HG03342 (cell line): ENCODE results near the gene CCDC61.

Experiments used
- ATAC-seq: cut with Tn5 transposase; IDR thresholded peaks from one replicate; pipeline ENCODE4 v1.9.1; 2021; ENCODE audit warnings: mild to moderate bottlenecking, moderate library complexity; ENCODE audit not compliant: unreplicated experiment

CCDC61 gene

DNA sequence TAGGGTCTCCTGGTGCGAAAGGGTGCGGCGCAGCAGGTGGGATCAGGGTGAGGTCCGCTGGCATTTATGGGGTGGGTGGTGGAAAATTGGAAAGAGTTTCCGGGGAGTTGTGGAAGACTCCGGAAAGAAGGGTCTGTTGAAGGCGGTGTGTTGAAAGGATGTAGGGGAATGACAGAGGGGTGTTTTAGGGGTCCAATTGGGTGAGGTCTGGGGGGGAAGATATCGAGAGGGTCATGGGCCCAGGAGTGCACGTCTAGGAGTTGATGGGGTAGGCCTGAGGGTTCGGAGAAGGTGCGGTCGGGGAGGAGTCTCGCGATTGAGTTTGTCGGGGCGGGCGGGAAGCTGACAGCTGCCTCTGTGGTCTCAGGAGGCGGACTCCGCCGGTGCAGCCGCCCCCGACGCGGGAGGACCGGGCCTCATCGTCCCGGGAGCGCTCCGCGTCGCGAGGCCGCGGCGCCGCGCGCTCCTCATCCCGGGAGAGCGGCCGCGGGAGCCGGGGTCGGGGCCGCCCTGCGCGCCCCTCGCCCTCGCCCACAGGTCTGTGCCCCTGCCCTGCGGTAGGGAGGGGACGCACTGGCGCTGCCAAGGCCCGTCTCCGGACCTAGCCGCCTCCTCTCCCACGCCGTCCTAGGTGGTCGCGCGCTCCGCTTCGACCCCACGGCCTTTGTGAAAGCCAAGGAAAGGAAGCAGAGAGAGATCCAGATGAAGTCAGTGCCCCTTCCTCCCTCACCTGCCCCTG is 20.6 kb downstream of the CCDC61 start:
- no peak for ATAC-seq

DNA sequence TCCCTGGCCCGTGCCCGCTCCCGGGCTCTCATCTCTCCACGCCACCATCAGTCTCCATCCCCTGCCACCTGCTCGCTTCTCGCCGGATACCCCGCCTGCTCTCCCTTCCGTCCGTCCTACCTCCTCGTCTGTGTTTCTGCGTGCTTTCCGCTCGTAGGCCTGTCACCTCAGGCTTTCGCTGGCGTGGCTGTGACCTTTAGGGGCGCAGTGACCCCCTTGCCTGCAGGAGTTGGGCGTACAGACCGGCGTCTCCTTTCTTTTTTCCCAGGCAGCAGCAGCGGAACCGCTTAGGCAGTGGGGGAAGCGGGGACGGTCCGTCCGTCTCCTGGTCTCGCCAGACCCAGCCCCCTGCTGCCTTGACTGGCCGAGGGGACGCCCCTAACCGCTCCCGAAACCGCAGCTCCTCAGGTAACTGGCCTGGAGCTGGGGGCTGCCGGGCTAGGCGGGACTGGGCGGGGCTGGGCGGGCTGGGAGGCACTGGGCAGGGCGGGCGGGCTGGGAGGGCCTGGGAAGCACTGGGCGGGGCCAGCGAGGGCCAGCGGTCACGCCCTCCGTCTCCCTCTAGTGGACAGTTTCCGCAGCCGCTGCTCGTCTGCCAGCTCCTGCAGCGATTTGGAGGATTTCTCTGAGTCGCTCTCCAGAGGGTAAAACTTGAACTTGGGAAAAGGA is 21.3 kb downstream of the CCDC61 start:
- no peak for ATAC-seq

DNA sequence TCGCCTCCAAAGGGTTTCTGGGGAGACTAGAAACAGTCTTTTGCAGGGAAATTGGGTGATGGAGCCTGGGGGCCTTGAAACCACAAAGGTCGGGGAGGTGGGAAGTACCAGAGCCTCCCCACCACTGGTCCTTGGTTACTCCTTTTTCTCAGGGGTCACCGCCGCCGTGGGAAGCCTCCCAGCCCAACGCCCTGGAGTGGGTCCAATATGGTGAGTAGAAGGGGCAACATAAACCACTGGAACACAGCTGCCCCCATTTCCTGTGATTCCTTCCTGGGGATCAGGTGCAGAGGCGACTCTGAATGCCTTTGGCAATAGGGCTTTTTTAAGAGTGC is 21.8 kb downstream of the CCDC61 start:
- no peak for ATAC-seq

DNA sequence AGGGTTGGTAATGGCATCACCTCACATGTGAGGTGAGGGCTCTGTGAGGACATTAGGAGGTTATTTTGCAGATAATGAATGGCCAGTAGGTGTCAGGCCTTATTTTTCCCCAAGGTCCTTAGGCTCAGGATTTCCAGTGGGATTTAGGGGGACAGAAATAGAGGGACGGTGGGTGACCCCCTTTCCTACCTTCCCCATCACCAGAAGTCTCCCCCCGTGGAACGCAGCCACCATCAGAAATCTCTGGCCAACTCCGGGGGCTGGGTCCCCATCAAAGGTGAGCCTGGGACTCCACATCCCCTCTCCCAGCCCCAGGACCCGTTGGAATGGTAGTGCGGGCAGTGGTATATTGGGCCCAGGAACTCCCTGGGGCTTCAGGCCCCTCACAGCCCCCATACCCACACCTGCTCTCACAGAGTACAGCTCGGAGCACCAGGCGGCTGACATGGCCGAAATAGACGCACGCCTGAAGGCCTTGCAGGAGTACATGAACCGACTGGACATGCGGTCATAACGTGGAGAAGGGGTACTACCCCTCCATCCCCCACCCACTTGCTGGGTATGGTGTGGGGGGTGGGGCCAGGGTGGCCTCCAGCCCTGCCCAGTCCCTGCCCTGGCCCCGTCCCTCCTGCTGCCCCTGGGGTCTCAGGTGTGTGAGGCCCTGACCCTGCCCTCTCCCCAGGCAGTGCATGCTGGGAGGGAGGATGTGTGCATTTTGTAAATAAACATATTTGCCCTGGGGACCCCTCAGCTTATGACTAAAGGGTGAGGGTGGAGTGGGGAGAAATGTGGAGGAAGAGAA is 22.8 kb downstream of the CCDC61 start:
- no peak for ATAC-seq

DNA sequence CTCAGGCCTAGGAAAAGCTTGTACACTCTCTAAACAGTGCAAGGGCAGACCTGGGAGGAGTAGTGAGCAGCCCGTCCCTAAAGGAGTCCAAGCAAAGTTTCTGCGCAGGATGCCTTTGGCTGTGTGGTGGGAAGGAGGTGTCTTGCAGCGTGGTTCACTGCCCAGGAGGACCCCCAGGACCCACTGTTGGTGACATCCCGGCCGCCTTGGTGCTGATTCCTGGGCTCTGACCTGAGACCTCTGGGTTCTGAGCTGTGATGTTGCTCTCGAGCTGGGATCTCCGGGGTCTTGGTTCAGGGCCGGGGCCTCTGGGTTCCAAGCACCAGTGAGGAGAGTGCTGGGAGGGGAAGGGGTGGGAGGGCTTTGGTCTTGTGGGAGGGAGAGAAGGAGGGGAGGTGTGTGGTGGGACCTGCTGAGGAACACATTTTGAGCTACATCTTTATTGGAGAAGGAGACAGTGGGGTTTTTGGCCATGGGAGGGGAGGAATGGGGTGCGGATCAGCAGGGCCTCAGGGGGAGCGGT is 23.5 kb downstream of the CCDC61 start:
- ATAC-seq = no peak

DNA sequence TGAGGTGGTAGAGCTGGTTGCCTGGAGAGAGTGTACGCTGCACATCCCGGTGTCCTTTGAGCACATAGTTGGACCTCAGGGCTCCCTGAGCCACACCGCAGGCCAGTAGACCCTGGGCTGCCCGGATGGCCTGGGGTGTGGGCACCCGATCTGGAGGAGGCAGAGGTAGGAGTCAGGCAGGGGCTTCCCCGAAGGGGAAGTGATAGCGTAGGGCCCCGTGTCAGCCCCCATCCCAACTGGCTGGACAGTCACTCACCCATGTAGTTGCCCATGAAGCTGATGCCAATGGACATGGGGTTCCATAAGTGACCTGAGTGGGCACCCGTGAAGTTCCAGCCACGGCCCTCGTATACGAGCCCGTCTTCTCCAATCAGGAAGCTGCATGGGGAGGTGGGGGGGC is 24.0 kb downstream of the CCDC61 start:
- no peak for ATAC-seq

DNA sequence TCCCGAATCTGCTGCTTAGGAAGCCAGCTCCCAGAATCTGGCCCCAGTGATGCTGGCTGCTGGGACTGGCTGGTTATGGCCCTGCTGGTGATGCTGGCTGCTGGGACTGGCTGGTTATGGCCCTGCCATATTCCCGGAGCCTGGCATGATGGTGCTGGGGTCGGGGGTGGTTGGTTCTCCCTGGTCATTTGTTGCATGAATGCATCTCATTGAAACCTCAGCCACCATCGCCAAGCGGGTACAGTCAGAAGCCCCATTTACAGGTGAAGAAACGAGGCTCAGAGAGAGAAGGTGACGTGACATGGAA is 25.5 kb downstream of the CCDC61 start:
- no peak for ATAC-seq

DNA sequence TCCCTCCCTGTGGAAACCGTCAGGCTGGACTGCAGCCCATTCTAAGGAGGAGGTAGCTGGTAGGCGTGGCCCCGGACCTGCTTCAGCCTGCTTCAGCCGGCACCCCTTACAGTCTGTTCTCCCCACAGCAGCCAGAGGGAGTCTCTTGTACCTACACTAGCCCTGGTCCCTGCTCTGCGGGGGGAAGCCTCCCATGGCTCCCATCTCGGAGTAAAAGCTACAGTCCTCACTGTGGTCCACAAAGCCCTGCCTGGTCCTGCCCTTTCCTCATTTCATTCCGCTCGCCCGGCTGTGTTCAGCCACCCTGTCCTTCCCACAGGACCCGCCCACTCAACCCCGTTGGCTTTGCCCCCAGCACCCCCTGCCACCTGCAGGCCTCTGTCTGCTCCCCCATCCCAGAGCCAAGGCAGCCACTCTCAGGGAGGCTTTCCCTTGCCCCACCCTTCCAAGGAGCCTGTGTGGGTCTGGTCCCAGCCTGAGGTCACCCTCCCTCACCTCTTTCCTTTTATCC is 26.3 kb downstream of the CCDC61 start:
- no peak for ATAC-seq

DNA sequence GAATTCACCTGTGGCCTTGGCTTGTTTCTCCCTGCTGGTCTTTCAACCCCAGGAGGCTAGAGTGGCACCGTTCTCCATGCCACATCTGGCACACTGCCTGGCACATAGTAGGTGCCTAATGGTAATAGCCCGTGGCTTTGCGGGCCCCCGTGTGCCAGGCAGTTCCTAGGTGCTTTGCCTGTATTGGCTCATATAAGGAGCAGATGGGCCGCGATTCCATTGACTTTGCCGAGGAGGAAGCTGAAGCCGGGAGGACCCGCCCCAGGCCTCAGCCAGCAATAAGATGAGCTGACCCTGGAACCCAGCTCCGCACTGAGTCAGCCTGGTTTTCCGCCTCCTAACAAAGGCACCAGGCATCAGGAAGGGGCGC is 26.8 kb downstream of the CCDC61 start:
- no peak for ATAC-seq

DNA sequence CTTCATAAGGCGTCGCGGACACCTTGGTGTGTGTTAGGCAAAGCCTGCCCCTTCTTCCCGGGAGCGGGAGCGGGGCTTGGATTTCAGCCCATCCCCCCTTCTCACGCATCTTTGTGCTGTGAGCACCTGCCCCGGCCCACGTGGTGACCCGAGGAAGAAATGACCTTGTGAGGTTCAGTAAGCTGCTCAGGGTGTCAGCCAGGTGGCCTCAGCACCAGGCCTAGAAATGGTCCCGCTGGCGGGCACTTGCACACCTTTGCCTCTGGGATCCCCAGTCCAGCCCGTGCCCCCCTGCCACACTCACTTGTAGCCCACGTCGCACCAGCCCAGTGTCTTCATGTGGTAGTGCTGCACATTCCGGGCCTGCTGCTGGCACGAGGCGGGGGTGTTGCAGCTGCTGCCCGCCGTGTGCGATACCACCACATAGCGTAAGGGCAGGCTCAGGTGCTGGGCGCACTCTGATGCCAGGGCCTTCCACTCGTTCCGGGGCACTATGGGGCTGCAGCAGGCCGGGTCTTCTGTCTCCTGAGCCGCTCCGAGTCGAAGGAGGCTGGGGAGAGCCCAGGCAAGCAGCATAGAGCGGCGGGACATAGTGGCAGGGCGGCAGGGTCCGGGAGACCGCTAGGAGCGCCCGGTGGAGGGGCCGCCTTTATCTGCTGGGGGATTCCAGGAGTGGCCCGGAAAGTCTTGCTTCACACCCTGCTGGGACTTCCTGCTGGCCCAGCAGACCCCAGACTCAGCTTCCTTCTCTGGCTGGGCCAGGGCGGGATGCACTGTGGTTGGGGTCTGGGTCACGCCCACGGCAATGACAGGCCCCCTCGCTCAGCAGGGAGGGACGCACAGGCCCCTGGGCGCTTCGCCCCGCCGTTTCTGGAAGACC is 27.4 kb downstream of the CCDC61 start, which contains the start of gene PGLYRP1:
Gene PGLYRP1, minus strand, starts transcription at position 623 of the 880 bp plus-strand sequence. Its CDS starts 32 bp downstream, at position 591.
- no peak for ATAC-seq

DNA sequence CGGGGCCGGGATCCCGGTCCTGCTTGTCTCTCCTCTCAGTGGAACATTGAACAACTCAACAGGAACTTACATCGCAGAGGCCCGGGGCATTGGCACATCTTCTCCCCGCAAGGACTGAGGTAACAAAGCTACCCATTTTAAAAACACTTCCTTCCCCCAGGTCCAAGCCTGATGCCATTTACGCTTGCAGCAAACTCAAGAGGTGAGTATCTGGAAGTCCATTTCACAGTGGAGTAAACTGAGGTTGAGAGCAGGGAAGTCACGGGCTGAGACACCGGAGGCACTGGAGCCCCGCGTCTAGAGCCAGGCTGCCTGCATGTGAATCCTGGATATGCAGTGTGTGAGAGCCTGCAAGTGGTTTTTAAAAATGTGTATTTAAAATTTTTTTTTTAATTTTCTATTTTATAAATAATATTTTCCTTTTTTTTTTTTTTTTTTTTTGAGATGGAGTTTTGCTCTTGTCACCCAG is 28.1 kb downstream of the CCDC61 start:
- no peak for ATAC-seq

DNA sequence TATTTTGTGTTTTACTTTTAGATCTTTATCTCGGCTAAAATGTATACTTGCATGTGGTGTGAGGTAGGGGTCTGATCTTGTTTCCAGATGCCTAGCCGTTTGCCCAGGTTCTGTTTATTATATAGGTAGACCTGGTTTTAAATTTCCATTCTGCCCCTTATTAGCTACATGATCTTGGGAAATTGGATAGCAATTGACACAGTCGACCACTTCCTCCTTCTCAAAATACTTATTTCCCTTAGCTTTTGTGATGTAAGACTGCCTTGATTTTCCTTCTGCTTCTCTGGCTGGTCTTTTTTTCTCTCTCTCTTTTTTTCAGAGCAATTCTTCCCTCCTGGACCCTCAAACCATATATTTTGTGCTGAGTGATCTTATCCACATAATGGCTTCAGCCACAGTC is 30.6 kb downstream of the CCDC61 start:
- ATAC-seq = no peak

DNA sequence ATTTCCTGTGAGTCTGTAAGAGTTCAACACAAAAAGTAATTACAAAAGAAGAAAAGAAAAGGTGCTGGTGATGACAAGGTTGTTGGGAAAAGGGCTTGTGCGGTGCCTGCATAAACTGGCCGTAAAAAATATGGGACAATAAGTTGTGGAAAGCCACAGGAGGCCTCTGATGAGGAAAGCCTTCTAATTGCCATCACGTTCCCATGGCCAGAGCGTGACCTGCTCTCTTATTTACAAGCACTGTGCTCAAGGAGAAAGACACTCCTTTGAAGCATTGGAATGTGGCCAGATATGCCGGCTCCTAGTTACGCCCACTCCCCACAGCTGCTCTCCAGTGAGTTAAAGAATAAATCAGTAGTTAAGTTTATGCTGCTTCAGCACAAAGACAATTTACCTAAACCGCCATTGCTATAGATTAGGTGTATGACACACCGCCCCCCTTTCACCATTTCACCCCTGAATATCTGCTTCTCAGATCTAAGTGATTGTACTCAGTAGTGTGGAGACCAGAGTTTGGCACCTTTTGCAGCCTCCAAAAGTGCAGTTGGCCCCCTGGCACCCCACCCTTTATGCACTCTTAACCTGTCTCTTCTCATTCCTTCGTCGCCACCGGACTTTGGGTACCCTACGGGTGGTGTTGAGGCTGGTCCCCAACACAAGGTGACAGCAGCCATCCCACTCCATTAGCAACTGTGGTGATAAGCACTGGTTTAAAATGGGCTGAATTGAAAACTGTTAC is 35.7 kb downstream of the CCDC61 start:
- no peak for ATAC-seq

DNA sequence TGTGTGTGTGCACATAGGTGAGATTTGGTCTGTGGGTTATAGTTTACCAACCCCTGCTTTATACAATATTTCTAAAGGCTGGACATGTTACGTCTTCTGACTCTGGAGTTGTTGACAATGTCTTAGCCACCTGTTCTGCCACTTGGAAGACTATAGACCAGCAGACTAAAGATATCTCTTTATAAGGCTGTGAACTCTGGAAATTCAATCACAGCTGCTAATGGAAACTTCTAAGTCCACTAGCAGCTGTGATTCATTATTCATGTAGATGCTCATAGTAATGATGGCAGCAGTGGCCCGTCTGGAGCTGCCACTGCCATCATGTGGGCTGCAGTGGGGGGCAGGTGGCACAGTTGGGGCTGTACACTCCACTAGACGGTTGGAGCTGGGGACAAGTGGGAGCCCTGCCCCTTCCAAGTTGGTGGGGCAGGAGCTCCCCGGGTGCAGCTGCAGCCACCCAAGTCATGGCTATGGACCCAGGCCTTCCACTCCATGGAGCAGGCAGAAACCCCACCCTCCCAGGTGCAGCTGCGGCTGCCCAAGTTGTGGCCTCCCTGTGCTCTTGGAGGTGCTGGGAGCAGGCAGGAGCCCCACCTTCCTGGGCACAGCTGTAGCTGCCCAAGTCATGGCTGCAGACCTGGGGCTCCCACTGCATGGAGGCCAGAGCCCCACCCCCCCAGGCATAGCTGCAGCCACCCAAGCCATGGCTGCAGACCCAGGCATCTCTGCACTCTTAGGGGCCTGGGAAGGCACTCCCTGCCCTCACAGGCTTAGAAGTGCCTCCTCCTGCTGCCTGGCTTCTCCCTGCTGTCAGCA is 36.7 kb downstream of the CCDC61 start:
- ATAC-seq = no peak

DNA sequence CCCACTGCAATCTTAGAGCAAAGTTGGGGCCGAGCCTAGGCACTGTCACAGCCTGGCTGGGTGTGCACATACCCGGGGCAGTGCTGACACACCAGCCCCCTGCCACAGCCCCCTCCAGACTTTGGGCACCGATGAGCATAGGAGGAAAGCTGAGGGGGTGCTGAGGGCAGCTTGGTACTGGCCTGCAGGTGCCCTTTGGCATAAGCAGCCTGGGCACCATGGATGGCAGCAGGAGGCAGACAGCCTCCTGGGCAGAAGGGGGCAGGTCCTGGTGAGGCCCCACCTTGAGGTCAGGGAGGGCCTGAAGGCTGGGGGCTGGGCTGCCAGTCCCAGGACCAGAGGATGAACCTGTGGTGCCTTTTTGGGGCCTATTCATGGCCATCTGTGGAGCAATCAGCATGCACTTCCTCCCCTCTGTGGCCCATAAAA is 37.3 kb downstream of the CCDC61 start:
- no peak for ATAC-seq

DNA sequence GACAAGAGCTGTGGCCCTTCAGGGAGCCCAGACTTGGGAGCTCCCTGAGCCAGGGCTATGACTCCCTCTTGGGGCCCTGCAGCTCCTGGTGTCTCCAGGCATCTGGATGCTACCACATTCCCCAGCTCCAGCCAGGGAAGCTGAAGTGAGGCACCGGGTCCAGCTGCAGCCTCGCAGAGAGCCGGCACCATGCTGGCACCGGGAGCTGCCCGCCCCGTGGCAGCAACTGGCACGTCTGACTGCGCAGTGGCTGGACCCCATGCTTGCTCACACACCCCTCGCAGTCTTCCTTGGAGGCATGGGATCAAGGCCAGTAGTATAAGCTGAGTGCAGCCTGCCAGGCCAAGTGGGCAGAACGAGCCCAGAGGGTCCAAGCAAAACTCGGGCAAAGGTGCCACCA is 38.1 kb downstream of the CCDC61 start:
- ATAC-seq = no peak

DNA sequence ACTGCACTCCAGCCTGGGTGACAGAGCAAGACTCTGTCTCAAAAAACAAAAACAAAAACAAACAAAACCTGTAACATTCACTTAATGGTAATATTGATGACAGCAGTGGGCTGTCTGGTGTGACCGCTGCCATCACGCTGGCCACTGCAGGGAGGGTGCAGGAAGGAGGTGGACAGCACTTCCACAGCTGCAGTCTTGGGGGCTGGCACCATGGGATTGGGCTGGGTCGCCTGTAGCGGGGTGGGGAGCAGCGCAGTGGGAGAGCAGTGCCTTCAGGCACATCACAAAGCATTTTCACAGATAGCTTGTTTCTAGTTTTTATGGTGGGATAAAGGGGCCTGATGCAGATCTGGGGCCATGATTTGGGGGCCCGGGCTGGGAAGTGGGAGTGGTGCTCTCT is 40.3 kb downstream of the CCDC61 start:
- ATAC-seq = no peak

DNA sequence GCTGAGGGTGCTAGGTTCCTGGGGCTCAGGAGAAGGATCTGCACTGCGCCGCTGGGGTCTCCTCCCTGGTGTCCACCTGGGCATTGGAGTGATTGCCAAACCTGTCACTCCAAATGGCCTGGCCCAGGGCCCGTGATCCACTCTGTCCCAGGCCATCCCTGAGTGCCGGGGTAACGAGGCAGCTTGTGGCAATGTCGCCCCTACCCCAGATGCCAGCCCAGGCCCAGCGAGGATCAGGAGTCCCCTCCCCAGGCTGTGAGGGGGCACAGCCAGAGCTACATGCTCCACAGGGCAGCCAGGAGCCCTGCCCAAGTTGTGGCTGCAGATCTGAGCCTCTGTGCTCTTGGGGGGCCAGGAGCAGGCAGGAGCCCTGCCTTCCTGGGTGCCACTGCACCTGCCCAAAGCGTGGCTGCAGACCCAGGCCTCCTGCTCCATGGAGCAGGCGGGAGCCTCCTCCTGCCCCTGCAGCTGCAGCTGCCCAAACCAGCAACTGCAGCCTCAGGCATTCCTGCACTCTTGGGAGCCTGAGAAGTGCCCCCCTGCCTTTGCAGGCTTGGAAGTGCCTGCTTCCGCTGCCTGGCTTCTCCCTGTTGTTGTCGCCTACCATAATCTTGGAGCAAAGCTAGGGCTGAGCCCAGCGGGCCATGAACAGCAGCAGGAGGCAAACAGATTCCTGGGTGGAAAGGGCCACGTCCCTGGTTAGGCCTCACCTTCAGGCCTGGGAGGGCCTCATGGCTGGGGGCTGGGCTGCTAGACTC is 40.9 kb downstream of the CCDC61 start:
- ATAC-seq = no peak
